ENCODE results near the gene RAB21. TPM values are rescaled to one million over a fixed set of nuclear protein-coding genes. Genes with fewer than 3 reads are reported as not detected.

RAB21 gene
- total and polyA plus RNA-seq, 2 of the 4 experiments (the other 2 are of a cell fraction) = 13.8 to 15.0 TPM

DNA sequence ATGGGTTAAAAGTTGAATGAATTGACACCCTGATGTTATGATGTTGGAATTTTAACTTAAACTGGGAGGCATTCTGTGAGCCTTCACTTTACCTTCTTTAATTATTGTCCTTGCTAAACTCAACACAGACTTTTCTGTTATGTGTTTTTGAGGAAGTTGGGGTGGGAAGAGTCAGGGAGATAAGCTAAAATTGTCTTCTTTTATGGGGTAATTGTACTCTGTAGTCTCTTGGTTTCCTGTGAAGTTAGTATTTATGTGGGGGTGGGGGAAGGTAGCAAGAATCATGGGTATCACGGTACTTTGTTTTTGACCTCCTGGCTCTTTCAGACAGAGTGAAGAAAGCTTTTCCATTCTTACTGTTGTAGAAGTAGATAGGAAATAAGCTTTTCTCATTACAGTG lies 32.9 kb downstream of the RAB21 start:
- H4K8ac ChIP-seq (ENCODE audit: low read depth in 2 of 2, low read length in 2 of 2) = no peak overlapping the region
- no peaks in the 10 kb centered on the region for H3K4me1 ChIP-seq (ENCODE audit: control insufficient read depth, insufficient read depth, low read length)
- no peak overlapping the region for H4K91ac ChIP-seq (ENCODE audit: insufficient read depth, low read depth, low read length)
- H2AFZ ChIP-seq (replicated peaks; ENCODE audit: low read length, poor library complexity) = no peak overlapping the region
- ATAC-seq (ENCODE audit: low read depth) (no peak), DNase-seq (no peak)
- H3K18ac ChIP-seq (ENCODE audit: low read depth, low read length) = no peak overlapping the region
- no peak overlapping the region for H2BK20ac ChIP-seq (ENCODE audit: low read depth, low read length)
- in situ Hi-C loops (cut with MboI; ENCODE audit: low sequenced_read_pairs) = no loop called here
- H2BK120ac ChIP-seq (ENCODE audit: low read depth, low read length) = no peak overlapping the region
- peaks cover 14% of the 10 kb centered on the region for H3K36me3 ChIP-seq (ENCODE audit: control insufficient read depth, insufficient read depth, low read length)
- dilution Hi-C loops (cut with HindIII; ENCODE audit: low sequenced_read_pairs, unreplicated experiment) = no loop called here
- no peak overlapping the region for H3K9ac ChIP-seq (ENCODE audit: low read depth, low read length)
- H3K4me3 ChIP-seq (ENCODE audit: insufficient read depth, low read depth, low read length) = no peak overlapping the region
- H3K4me2 ChIP-seq (ENCODE audit: low read depth, low read length) = no peak overlapping the region
- no peak overlapping the region for H2BK5ac ChIP-seq (ENCODE audit: low read depth, low read length, poor library complexity, severe bottlenecking)
- H3K27ac ChIP-seq (ENCODE audit: insufficient read depth, low read length) = no peak overlapping the region
- TF ChIP-seq, protein P1, sequence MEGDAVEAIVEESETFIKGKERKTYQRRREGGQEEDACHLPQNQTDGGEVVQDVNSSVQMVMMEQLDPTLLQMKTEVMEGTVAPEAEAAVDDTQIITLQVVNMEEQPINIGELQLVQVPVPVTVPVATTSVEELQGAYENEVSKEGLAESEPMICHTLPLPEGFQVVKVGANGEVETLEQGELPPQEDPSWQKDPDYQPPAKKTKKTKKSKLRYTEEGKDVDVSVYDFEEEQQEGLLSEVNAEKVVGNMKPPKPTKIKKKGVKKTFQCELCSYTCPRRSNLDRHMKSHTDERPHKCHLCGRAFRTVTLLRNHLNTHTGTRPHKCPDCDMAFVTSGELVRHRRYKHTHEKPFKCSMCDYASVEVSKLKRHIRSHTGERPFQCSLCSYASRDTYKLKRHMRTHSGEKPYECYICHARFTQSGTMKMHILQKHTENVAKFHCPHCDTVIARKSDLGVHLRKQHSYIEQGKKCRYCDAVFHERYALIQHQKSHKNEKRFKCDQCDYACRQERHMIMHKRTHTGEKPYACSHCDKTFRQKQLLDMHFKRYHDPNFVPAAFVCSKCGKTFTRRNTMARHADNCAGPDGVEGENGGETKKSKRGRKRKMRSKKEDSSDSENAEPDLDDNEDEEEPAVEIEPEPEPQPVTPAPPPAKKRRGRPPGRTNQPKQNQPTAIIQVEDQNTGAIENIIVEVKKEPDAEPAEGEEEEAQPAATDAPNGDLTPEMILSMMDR (conservative IDR thresholded peaks at IDR 0.05; ENCODE audit: low read depth, low read length) = no peak
- no peak for TF ChIP-seq FOS (IDR thresholded peaks at IDR 0.05; ENCODE audit: low read depth, low read length)
- no peak for TF ChIP-seq SMC3 (IDR thresholded peaks at IDR 0.05; ENCODE audit: low read depth, low read length)
- TF ChIP-seq NFE2L2 (IDR thresholded peaks at IDR 0.05; ENCODE audit: low read depth, low read length) = no peak
- no peak for TF ChIP-seq CEBPB (IDR thresholded peaks at IDR 0.05; ENCODE audit: low read depth, low read length)
- TF ChIP-seq RFX5 (IDR thresholded peaks at IDR 0.05; ENCODE audit: low read depth, low read length) = no peak
- TF ChIP-seq, protein P2, sequence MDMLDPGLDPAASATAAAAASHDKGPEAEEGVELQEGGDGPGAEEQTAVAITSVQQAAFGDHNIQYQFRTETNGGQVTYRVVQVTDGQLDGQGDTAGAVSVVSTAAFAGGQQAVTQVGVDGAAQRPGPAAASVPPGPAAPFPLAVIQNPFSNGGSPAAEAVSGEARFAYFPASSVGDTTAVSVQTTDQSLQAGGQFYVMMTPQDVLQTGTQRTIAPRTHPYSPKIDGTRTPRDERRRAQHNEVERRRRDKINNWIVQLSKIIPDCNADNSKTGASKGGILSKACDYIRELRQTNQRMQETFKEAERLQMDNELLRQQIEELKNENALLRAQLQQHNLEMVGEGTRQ (IDR thresholded peaks at IDR 0.05; ENCODE audit: low read depth, low read length) = no peak
- no peak for TF ChIP-seq MAZ (IDR thresholded peaks at IDR 0.05; ENCODE audit: borderline replicate concordance, low read depth, low read length)
- no peak for TF ChIP-seq CHD1 (IDR thresholded peaks at IDR 0.05; ENCODE audit: low read depth, low read length)
- TF ChIP-seq, protein P3, sequence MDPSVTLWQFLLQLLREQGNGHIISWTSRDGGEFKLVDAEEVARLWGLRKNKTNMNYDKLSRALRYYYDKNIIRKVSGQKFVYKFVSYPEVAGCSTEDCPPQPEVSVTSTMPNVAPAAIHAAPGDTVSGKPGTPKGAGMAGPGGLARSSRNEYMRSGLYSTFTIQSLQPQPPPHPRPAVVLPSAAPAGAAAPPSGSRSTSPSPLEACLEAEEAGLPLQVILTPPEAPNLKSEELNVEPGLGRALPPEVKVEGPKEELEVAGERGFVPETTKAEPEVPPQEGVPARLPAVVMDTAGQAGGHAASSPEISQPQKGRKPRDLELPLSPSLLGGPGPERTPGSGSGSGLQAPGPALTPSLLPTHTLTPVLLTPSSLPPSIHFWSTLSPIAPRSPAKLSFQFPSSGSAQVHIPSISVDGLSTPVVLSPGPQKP (IDR thresholded peaks at IDR 0.05; ENCODE audit: borderline replicate concordance, low read depth, low read length) = no peak
- TF ChIP-seq BHLHE40 (IDR thresholded peaks at IDR 0.05; ENCODE audit: low read depth, low read length) = no peak
- H4K5ac ChIP-seq (ENCODE audit: low read depth, low read length) = no peak overlapping the region
- H3K14ac ChIP-seq (replicated peaks; ENCODE audit: low read depth, low read length) = no peak overlapping the region
- BruUV-seq (replicated peaks) = no TSS peak
- peaks cover 4% of the 10 kb centered on the region; the same call in 1 of the 2 replicates for H3K9me1 ChIP-seq (ENCODE audit: insufficient read depth, low read length)
- H3K4ac ChIP-seq (ENCODE audit: low read depth, low read length) = no peak overlapping the region
- no peaks in the 10 kb centered on the region for H3K9me3 ChIP-seq (ENCODE audit: control insufficient read depth, insufficient read depth, low read length)
- no peak overlapping the region for H3K56ac ChIP-seq (ENCODE audit: extremely low read depth, insufficient read depth, low read length)
- peaks cover 4 to 5% of the 10 kb centered on the region in 2 experiments; a peak in 3 of 4 replicates for H3K79me1 ChIP-seq (ENCODE audit: low read depth in 1 of 2, low read length in 2 of 2)
- no peak overlapping the region for H2AK9ac ChIP-seq (replicated peaks; ENCODE audit: low read depth, low read length, poor library complexity)
- no peak overlapping the region for H2BK15ac ChIP-seq (ENCODE audit: low read depth, low read length)
- intact Hi-C loops (cut with micrococcal nuclease) = loop anchor here (10.0 kb wide), 1 partner anchor 497 kb away; no protein-coding TSS in a partner anchor
- no peak overlapping the region for H2AK5ac ChIP-seq (ENCODE audit: low read depth, low read length)
- CTCF ChIA-PET = no interaction called here
- H4K20me1 ChIP-seq (ENCODE audit: insufficient read depth, low read length) = no peaks in the 10 kb centered on the region
- no peak overlapping the region for H3K23ac ChIP-seq (ENCODE audit: low read depth, low read length)
- no peaks in the 10 kb centered on the region for H3K27me3 ChIP-seq (ENCODE audit: control insufficient read depth, insufficient read depth, low read length)
- WGBS, 2 experiments (ENCODE audit: extremely low coverage in 2 of 2, insufficient read length in 1 of 2) = no CpG with 5 or more reads among the region's 1 CpG
- POLR2A ChIA-PET (ENCODE audit: unreplicated experiment) = no interaction called here

Data from IMR-90 (cell line).